Measurements from ENCODE around the gene RPL31.

GRCh38 chr2:100972452-100972851, 29.6 kb upstream of the RPL31 start:
- TF ChIP-seq CTCF (IDR thresholded peaks at IDR 0.05) (no peak), POLR2AphosphoS5 (IDR thresholded peaks at IDR 0.05) (no peak), POLR2A (IDR thresholded peaks at IDR 0.05) (no peak)

All from breast epithelium (tissue), 3 donors.